Myocyte (in vitro differentiated cells): ENCODE data around the gene WDR18. TPM values are rescaled to one million over a fixed set of nuclear protein-coding genes. Genes with fewer than 3 reads are reported as not detected.

Experiments used
- DNase-seq: peaks from one replicate; pipeline ENCODE4 v3.0.0-alpha.2; 2012; ENCODE audit warnings: low read depth
- polyA plus RNA-seq: library from polyadenylated mRNA; unstranded; fragments of >200 nt; gene quantifications from one replicate; pipeline ENCODE4 v1.2.1, GENCODE V29; 2012; ENCODE audit warnings: missing spikeins
- total RNA-seq: library from RNA; depleted of rRNA; stranded (reverse); fragments of >200 nt; gene quantifications from 2 replicates; pipeline ENCODE4 v1.2.3, GENCODE V29; 2014

WDR18 gene
- total RNA-seq, result 34.2 and 42.9 TPM in 2 replicates
- 42.8 TPM for polyA plus RNA-seq

DNA sequence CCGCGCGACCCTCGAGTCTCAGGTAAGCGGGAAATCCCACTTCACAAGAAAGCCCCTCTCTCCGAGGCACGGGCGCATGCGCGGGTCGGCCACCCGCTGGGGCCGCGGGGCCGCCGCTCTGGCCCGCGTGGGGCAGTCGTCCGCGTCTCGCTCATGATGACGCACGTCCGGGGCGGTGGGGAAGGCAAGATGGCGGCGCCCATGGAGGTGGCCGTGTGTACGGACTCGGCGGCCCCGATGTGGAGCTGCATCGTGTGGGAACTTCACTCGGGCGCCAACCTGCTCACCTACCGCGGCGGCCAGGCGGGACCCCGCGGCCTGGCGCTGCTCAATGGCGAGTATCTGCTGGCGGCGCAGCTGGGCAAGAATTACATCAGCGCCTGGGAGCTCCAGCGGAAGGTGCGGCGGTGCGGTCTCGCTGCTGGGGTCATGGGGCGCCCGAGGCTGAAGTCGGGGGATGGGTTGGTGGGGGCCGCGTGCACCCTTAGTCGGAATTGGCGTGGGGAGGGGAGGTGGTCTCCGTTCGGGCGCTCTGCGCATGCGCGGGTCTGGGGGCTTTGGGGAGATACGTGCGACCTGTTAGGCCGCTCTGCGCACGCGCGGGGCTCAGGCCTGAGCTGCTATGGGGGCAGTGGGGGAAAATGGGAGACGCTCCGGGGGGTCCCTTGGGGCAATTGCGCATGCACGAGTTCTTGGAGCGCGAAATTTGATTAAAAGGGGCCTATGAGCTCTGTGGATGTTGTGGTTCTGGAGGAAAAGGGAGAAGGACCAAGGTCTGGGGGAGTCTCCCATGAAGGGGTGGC is at the start of gene WDR18:
WDR18 (plus strand) TSS at position 181 of the 803 bp plus-strand sequence; CDS start at position 190, 9 bp downstream.
- DNase-seq, result peak; percentile 93

GRCh38 chr19:934865-935479 is 49.2 kb upstream of the WDR18 start:
- peak; percentile 73 for DNase-seq

GRCh38 chr19:936175-936546 is 48.0 kb upstream of the WDR18 start:
- no peak for DNase-seq

DNA sequence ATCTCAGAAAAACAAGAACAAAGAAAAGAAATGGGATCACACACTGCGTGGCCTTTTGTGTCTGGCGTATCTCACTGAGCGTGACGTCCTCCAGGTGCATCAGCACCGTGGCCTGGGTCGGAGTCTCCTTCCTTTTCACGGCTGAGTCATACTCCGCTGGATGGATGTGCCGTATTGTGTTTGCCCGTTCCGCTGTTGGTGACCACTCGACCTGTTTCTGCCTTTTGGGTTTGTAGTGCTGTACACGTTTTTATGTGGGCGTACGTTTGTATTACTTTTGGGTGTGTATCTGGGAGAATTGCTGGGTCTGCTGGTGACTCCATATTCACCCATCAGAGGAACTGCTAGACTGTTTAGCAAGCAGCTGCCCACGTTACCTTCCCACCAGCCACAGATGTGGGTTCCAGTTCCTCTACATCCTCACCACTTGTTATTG is 46.9 kb upstream of the WDR18 start:
- no peak for DNase-seq

DNA sequence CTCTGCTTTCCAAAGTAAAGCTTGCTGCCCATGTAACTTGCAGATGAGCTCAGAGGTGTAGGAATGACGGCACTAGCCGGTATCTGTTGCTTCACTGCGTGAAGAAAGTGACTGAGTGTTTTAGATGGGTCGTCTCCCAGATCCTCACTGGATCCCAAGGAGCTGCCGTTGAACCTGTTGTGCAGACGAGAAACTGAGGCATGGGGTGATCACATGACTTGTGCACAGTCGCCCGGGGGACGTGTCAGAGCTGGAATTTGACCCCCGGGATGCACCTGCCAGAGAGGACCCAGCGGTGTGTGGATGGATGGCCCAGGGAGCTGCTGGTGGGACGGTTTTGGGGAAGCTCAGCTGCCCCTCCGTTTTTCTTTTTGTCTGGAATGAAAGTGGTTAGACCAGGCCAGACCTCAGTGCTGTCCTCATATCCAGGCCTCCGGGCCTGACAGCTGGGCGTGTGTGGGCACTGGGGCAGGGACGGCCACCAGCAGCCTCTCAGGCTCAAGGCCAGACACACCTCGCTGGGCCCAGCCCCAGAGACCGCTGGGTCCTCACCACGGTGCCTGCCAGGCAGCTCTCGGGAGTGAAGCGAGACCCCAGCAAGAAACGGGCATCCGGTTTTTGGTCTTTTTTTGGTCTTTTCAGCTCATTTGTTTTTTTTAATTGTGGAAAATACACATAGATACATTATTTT is 45.8 kb upstream of the WDR18 start:
- peak; percentile 54 for DNase-seq

- no peak for DNase-seq
Measured at GRCh38 chr19:939439-939838, 44.7 kb upstream of the WDR18 start.

DNA sequence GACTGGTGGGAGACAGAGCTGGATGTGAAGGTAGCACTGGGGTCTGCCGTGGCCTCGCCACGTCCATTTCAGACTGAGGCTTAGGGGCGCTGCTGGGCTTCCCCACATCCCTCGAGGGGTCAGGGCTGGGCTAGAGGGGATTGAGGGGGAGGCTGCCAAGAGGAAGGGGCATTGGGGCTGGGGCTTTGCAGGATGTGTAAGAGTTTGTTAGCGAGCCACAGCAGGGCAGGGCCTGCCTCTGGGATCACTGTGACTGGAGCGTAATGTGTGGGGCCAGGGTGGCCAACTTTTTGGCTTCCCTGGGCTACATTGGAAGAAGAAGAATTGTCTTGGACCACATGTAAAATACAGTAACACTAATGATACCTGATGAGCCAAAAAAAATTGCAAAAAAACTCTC is 44.2 kb upstream of the WDR18 start:
- no peak for DNase-seq

GRCh38 chr19:940591-941291 is 43.4 kb upstream of the WDR18 start:
- DNase-seq, result peak; percentile 91

DNA sequence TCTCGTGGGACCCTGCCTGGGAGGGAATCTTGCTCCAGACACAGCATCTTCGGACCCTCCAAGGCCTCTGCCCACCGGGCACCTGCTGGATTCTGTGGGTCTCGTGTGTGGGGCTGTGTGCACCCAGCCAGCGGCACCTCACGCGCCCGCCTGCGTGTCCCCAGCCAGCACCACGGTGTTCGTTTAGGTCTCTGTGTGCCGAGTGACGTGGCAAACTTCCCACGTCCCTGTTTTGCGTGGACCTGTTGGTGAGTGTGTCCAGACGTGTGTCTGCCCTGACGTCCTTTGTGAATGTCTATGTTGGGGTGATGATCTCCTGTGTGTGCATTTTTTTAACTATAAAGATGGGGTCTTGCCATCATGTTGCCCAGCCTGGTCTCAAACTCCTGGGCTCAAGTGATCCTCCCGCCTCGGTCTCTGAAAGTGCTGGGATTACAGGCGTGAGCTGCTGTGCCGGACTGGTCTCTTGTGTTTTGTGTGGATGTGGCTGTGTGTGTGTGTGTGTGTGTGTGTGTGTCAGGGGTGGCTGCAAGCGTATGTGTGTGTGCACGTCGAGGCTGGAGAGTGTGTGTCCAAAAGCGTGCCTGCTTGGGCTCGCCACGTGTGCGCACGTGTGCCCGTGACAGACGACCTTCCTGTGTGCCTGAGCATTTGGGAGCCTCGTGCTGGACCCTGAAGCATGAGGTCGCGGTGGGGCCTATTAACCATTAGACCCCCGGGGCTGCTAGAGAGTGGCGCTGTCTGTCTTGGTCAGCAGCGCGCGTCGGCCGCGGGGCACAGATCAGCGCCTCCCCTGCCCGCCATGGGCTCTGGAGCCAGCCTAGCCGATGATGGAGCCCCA is 42.6 kb upstream of the WDR18 start:
- DNase-seq, result no peak

DNA sequence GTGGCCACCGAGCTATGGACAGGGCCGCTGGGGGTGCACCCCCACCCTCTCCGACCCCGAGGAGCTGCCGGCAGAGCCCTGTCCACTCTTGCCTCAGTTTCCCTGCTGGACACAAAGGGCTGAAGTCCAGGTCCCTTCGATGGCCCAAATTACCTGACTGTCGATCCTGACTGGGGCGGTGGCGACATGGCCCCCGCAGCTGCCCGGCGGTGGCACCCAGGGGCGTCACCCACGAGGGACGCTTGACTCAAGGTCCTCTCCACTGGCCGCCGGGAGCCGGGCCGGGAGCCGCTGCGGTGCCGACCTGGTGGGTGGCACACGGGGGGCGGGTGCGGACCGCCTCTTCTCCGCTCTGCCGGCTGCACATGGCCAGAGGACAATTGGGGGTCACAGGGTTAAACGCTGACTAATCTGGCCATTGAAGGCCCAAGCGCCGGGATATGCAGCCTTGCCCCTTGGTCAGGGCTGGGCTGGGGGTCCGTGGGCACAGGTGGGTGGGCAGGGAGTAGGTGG is 42.0 kb upstream of the WDR18 start:
- no peak for DNase-seq

DNA sequence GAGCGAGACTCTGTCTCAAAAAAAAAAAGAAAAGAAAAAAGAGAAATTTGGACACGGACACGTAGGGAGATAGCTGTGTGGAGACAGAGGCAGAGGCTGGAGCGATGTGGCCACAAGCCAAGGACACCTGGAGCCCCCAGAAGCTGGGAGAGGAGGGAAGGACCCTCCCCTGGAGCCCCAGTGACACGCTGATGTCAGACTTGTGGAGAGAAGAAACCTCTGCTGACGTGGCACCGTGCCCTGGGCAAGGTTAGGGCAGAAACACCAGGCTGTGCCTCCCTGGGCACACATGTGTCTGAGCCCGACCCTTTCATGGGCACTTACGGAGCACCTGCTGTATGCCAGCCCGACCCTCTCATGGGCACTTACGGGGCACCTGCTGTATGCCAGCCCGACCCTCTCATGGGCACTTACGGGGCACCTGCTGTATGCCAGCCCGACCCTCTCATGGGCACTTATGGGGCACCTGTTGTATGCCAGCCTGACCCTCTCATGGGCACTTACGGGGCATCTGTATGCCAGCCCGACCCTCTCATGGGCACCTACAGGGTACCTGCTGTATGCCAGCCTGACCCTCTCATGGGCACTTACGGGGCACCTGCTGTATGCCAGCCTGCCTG is 40.5 kb upstream of the WDR18 start:
- DNase-seq, result no peak

DNA sequence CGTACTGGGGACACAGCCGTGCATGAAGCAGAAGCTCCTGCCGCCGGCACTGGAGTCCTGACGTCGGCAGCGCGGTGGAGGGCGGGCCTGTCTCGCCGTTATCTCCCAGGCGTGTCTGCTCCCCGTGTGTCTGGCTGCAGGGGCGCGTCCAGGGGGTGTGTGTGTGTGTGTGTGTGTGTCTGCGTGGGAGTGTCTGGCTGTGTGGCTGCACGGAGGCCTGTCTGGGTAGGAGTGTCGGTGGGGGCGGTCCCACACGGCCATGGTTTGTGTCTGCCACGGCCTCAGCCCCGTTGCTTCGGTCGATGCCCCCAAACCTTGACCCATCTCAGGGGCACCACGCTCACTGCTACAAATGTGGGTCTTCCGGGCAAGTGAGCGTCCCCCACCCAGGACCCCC is 40.0 kb upstream of the WDR18 start:
- no peak for DNase-seq

DNA sequence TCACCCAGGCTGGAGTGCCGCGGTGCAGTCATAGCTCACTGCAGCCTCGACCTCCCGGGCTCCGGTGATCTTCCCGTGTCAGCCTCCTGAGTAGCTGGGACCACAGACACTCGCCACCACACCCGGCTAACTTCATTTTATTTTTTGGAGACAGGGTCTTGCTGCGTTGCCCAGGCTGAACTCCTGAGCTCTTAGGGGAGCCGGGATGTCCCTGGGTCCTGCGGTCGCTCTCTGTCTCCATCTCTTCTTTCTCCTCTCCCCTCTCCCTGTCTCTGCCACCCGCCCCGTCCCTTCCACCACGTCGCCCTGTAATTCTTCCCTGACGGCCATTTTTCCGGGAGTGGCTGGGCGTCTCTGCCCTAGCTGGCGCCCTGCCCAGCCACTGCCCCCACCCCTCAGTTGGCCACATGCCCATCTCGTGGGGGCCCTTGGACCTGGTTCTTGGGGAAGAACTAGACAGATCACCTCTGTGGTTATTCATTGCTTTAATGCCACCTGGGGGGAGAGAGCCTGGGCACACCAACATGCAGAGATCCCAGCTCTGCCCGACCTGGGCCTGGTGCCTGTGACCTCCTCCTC is 39.4 kb upstream of the WDR18 start:
- DNase-seq, result no peak

DNA sequence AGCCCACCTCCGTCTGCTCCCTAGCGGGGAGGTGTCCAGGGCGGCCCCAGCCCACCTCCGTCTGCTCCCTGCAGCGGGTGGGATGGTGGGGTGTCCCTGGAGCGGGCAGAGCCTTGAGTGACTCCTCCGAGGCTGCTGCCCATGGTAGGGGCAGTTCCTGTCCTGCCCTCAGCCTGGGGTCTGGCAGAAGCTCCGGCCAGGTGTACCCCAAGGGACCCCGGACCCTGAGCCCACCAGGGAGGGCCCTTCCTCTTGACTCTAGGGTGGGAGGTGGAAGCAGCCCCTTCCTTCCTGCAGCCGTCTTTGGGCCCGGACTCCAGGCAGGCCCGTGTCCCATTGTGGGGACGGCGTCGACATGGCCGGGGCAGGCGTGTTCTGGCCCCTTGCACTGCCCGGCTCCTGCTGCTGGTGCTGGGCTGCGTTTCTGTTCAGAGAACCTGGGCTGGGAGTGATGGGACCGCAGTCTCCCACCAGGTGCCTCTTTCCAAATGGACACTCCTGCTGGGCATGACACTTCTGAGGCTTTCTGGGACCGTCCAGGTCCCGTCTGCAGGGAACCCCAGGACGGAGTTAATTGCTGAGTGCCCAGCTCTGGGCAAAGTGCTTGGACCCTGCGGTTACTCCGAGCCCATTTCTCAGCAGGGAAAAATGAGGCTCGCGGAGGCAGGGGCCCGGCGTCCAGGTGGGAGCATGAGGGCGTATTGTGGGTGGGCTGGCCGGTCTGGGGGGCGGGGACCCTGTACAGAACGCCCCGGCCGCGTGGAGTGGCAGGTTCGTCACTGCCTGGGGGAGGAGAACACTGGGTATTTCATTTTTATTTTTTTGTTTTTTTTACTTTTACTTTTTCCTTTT is 38.5 kb upstream of the WDR18 start:
- DNase-seq, result no peak

GRCh38 chr19:947090-947706 is 36.9 kb upstream of the WDR18 start:
- DNase-seq, result no peak

DNA sequence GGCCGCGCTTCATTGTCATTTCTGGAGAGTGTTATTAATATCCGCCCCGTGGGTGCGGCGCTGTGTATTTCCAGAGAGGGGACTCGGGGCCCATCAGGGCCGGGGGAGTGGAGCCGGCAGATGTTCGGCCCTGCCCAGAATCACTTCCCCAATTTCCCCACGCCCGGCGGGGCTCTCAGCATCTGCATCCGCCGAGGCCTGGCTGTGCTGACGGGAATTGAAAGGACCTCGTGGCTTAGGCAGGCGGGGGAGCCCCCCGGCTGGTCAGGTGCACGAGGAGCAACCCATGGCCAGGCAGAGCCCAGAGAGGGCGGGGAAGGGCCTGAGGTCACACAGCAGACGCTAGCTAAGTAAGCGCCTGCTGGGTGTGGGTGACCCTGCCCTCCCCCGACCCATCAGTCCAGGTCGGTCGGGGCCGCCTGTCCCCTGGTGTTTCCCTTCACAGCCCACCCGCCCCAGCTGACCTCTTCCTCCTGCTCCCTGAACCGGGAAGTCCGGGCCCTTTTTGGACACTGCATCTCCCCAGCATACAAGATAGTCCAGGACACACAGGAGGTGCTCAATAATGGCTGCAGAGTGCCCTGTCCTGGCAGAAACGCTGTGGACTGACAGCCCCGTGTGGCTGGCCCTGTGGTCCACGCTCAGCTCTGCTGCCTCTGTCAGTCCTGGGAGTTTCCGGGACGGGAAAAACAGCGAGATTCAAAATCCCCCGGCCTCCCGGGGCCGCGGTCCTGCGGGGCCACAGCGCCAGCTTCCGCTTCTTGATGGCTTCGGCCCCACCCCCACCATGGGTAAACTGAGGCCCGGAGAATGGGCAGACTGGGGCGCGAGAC is 36.2 kb upstream of the WDR18 start:
- DNase-seq, result no peak

GRCh38 chr19:948842-949496 is 35.2 kb upstream of the WDR18 start:
- DNase-seq, result no peak
